Stimulated activated effector memory CD8-positive, alpha-beta T cell treated with anti-CD3 and anti-CD28 coated beads, Interleukin-12 subunit alpha, Interleukin-12 subunit beta, amount 100 ng/mL, for 72 hours (primary cell): ENCODE data around the gene LRRC27.

ENCODE experiments used
- ATAC-seq: fragments of 150-1000 bp; cut with Tn5 transposase; 2 replicates; pipeline ENCODE4 v1.10.0; 2021
- DNase-seq, 2 donors: peaks; one replicate each; pipeline ENCODE4 v3.0.0; 2021 to 2022; ENCODE audit warnings: low spot score in 2 of 2
- H3K27ac Mint-ChIP-seq: one replicate; pipeline ENCODE4 v1.8.0; 2022; ENCODE audit warnings: mild to moderate bottlenecking, mixed read lengths
- H3K36me3 Mint-ChIP-seq: one replicate; pipeline ENCODE4 v1.8.0; 2022; ENCODE audit warnings: mild to moderate bottlenecking, mixed read lengths
- H3K4me1 Mint-ChIP-seq: one replicate; pipeline ENCODE4 v1.8.0; 2022; ENCODE audit warnings: mixed read lengths
- H3K4me3 Mint-ChIP-seq: one replicate; pipeline ENCODE4 v1.8.0; 2022; ENCODE audit warnings: mild to moderate bottlenecking, mixed read lengths
- H3K9me3 Mint-ChIP-seq: one replicate; pipeline ENCODE4 v1.8.0; 2022; ENCODE audit warnings: mixed read lengths

The LRRC27 gene

DNA sequence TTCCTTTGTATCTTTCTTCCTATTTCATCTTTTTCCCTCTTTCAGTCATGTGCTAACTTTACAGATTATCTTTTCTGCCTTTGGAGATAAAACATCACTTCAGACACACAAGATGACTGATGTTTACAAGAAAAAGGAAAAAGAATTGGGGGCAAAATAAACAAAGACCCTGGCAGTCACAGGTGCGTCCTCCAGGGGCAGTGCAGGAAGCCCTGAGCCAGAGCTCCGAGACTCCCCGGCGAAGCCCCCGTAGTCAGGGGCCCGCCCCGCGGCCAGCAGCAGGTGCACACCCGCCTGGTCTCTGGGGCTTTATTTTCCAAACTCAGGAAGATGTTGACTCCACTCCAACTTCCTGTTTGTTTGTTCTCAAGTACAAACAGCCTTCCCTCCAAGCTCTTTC, 34.5 kb upstream of the LRRC27 start:
- H3K27ac Mint-ChIP-seq = no peak overlapping the region
- no peak overlapping the region for H3K4me3 Mint-ChIP-seq
- no peak for ATAC-seq
- peaks cover 5% of the 10 kb centered on the region for H3K4me1 Mint-ChIP-seq
- no peaks in the 10 kb centered on the region for H3K36me3 Mint-ChIP-seq
- H3K9me3 Mint-ChIP-seq = no peaks in the 10 kb centered on the region
- DNase-seq = no peak

DNA sequence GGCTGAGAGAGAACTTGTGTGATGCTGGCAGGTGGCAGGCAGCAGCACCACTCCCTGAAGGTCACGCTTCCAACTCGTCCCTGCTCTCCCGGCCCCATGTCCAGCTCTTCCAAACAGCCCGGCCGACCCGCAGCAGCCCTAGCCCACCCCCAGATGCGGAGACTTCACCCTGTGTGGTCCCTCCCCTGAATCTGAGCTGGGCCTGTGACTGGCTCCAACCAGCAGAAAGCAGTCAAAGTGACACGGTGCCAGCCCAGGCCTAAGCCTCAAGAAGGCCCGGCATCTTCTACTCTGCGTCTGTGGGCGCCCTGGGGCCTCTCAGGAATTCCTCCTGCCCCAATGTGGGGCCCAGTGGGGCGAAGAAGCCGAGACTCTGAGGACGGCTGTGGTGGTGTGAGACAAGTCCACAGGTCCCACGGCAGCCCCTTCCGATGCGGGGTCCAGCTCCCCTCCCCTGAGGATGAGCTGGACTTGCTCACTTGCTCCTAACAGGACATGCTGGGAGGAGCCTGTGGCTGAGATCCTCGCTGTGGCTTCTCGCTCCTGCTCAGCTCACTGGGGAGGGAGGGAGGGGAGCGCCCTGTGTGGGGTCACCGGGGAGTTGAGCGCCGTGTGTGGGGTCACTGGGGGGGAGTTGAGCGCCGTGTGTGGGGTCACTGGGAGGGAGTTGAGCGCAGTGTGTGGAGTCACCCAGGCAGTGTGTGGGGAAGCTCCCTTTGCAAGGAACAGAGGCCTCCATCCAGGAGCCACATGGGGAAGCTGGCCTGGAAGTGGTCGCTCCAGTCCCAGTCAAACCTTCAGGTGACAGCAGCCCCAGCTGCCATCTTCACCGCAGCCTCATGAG, 33.7 kb upstream of the LRRC27 start:
- DNase-seq = no peak
- peaks cover 5% of the 10 kb centered on the region for H3K4me1 Mint-ChIP-seq
- no peak overlapping the region for H3K27ac Mint-ChIP-seq
- H3K9me3 Mint-ChIP-seq = no peaks in the 10 kb centered on the region
- H3K36me3 Mint-ChIP-seq = no peaks in the 10 kb centered on the region
- H3K4me3 Mint-ChIP-seq = no peak overlapping the region
- no peak for ATAC-seq

DNA sequence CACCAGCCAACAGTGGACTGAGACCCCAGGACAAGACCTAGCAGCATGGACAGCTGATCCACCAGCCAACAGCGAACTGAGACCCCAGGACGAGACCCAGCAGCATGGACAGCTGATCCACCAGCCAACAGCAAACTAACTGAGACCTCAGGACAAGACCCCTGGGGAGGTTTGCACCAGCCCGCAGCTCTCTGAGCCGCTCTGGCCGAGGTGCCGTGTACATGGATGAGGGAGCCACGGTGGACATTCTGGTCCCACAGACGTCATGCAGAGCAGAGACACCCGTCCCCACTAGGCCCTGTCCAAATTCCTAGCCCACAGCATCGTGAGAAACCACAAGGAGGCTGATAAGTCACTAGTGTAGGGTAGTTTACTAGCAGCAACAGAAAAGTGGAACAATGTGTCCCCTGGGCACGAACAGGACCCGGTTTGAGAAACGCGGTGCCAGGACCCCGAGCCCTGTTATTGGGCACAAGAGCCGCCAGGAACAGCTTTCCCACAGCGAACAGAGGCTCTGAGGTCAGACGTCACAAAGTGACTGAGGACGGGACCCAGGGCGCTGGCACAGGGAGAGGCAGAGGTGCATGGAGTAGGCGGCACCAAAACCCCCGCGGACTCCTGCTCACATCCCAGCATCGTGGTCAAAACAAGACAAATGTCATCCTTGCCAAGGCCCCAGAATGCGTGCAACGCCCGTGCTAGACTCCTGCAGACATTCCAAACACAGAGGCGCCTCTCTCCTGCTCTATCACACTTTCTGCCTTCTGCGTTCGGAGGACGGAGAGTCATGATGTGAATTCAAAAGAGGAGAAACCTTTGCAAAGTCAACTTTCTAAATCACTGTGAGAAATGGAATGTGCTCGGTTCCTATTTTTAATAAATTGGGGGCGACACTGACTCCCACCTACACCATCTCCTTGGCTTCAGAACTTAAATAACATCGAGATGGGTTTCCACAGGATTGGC, 32.3 kb upstream of the LRRC27 start:
- no peaks in the 10 kb centered on the region for H3K36me3 Mint-ChIP-seq
- no peak overlapping the region for H3K4me3 Mint-ChIP-seq
- H3K27ac Mint-ChIP-seq = no peak overlapping the region
- DNase-seq (no peak), ATAC-seq (no peak)
- peaks cover 5% of the 10 kb centered on the region for H3K4me1 Mint-ChIP-seq
- H3K9me3 Mint-ChIP-seq = no peaks in the 10 kb centered on the region

DNA sequence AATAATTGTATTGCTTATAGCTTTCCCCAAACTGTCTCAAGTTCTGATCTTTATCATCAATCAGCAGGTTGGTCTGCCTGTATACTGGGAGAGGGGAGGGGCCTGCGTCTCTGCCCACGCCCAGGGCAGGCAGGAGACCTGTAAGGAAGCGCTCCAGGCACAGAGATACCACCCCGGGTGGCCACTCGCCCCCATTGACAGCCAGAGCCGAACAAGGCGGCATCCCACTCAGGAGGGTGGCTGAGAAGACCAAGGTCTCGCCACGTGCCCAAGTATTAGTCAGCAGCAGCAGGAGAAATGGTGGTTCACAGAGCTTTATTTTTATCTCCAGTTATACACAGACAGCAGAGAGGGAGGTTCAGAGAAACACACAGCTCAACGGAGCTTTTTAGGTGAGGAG, 31.4 kb upstream of the LRRC27 start:
- Mint-ChIP-seq H3K4me1 (peaks cover 6% of the 10 kb centered on the region), H3K36me3 (no peaks in the 10 kb centered on the region), H3K9me3 (no peaks in the 10 kb centered on the region), H3K27ac (no peak overlapping the region), H3K4me3 (no peak overlapping the region)
- no peak for DNase-seq
- ATAC-seq = no peak

DNA sequence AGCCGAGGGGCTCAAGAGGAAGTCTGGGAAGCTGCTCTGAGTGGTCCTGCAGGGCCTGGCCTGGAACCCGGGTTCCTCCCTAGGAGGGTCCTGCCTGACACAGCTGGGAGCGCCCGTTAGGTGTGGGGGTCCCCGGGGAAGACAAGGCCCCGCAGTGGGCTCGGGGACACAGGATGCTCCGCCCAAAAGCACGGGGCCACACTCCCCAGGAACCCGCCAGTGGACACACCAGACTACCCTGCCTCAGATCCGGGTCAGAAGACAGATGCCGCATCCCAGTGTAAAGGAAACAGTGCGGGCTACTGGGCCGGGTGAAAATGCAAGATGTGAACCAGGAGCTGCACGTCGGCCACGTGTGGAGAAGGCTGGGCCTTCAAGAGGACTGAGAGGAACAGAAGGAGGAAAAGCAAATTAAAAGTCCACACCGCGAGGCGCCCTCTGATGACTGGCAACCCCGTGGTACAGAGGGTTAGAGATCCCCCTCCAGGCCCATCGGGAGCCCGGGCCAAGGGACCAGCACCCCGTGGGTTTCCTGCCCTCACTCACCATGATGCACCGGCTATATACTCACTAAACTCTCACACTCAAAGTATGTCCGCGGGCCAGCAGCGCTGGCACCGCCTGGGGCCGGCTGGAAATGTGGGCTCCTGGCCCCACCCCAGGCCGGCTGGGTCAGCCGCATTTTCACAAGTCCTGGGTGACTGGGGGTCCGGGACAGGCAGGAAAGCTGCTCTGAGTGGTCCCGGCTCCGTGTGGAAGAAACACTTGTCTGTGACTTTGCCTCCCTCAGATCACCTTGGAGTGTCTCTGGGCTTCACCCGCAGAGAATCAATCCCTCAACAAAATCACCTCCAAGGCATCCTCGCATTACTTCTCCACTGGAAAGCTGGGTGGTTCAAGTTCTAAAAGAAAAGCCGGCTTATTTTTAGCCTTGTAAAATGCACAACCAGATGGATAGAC, 30.3 kb upstream of the LRRC27 start:
- no peak for ATAC-seq
- Mint-ChIP-seq H3K36me3 (no peaks in the 10 kb centered on the region), H3K27ac (no peak overlapping the region), H3K9me3 (no peaks in the 10 kb centered on the region), H3K4me3 (no peak overlapping the region), H3K4me1 (peaks cover 15% of the 10 kb centered on the region)
- DNase-seq = no peak

DNA sequence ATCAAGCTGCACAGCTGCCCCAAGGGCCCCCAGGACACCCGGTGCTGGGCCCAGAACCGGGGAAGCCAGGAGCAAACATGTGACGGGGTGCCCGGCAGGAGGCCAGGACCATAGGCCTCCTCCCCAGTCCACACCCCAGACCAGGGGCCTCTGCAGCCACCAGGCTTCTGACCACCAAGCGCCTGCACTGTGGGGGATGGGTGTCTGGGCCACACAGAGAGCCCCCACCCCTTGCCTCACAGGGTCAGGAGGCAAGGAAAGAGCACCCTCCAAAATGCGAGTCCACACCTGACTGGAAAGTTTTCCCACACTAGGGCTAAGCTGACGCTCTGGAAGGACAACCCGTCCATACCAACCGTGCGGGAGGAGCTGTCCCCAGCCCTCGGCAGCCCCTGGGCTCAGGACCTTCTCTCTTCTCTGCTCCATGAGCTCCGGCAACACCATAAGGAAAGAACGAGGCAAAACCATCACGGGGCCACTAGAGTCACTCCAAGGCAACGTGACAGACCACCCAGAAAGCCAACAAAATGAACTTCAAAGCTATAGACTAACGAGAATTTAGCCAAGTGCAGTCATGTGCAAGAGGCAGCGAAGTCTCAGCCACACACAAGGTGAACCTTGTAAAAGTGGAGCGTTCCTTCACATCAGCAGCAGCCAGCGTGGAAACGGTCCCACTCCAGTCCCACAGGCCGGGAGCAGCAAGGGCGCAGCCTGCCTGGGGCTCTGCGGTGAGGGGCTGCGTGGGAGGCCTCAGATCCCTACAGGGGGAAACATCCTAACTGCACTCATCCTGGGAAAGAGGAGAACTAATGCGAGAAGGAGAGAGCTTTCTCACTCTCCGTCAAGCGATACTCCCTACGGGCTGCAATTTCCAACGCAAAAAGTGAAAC, 29.3 kb upstream of the LRRC27 start:
- peaks cover 20% of the 10 kb centered on the region for H3K4me1 Mint-ChIP-seq
- H3K27ac Mint-ChIP-seq = no peak overlapping the region
- DNase-seq = no peak
- no peaks in the 10 kb centered on the region for H3K9me3 Mint-ChIP-seq
- ATAC-seq = no peak
- no peaks in the 10 kb centered on the region for H3K36me3 Mint-ChIP-seq
- no peak overlapping the region for H3K4me3 Mint-ChIP-seq

DNA sequence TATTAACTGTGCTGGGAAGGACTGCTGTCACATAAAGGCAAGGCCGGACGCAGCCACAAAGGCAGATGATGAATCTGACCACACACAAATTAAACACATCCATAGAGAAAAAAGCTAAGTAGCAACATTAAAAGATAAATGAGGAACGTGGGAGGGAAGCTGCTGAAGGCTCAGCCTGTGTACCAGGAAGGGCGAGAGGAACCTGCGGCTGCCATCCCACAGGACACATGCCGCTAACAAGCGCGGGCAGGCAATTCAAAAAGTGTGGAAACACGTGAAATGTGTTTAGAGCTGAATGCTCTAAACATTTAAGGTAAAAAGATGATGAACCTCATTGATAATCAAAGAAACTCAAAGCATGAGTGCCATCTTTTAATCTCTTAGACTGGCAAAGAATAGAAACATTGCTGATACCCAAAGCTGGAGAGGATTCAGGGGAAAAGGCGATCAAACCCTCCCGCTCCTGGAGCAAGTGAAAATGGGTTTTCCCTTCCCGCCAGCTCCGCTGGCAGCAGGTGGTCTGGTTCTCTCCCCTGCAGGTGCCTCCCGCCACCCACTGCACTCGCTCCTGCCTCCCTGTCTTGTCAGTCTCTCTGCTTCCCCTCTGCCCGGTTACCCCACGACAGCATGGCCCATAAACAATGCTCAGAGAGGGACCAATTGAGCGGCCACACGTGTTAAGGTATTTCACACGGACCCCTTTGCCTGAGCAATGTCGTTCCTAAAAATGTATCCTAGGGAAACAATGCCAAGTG, 28.5 kb upstream of the LRRC27 start:
- ATAC-seq = no peak
- Mint-ChIP-seq H3K4me1 (peaks cover 20% of the 10 kb centered on the region), H3K4me3 (no peak overlapping the region)

DNA sequence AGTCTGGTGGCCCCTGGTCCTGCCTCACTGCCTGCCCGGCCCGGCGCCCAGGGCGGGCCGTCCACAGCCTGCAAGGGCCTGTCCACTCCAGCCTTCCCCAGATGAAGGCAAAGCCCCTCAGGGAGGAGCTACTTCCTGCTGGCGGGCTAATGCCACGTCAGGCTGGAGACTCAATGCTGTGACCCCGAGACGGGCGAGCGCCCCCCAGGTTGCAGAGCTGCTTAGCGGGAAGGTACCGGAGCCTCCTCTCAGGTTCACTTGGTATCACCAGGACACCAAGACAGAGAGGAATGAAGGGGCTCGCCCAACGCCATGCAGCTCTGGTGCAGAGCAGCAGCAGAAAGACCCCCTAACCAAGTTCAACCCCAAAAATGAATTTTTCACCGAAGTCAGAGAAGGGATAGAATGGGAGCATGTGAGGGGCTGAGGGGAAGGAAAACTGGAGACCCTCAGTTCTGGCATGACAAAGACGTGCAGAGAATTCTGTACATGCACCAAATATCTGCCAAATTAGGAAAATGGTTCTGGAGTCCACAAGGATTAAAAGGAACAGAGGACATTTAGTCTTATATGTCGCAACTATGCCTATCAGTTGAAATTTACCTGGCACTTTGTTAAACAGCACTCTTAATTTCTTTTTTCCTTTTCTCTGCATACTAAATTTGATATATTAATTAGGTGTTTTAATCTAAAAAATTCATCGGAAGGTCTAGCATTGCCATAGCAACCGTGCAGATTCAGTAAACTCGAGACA, 27.1 kb upstream of the LRRC27 start:
- Mint-ChIP-seq H3K9me3 (no peaks in the 10 kb centered on the region), H3K27ac (no peak overlapping the region), H3K36me3 (no peaks in the 10 kb centered on the region), H3K4me1 (peaks cover 17% of the 10 kb centered on the region), H3K4me3 (no peak overlapping the region)
- ATAC-seq = no peak
- DNase-seq = no peak

More for the DNA sequence above, 28.5 kb upstream of the LRRC27 start:
- Mint-ChIP-seq H3K9me3 (no peaks in the 10 kb centered on the region), H3K27ac (no peak overlapping the region), H3K36me3 (no peaks in the 10 kb centered on the region)
- DNase-seq = no peak

DNA sequence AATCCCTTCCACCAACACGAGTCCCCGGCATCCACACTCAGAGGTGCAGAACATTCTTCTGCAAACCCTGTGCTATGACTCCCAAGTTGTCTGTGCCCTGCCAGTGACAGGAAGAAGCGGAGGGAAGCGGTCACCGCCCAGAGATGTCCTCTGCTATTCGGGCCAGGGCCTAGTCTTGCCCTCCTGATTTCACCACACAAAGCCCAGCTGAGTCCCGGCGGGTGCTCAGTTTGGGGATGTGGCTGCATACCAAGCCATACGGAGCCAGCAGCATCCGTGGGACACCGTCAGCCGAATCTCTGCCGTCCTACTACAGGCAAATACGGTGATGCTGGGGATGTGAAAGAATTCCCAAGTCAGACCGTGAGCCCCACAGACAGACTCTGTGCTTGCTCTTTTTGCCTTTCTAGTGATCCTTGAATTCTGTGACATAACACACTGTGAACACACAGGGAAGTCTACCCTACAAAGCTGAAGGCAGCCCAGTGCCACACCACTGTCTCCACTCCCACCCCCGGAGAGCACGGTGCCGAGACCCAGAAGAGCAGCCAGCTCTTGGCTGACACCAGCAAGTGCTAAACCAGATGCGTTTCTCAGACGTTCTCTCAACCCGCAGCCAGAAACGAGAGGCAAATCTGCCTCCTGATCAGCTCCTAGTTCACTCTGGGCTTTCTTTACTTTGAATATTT, 26.2 kb upstream of the LRRC27 start:
- ATAC-seq (no peak), DNase-seq (no peak)
- Mint-ChIP-seq H3K4me1 (peaks cover 22% of the 10 kb centered on the region), H3K36me3 (no peaks in the 10 kb centered on the region), H3K27ac (no peak overlapping the region), H3K4me3 (peak overlapping the region; percentile 81), H3K9me3 (no peaks in the 10 kb centered on the region)

DNA sequence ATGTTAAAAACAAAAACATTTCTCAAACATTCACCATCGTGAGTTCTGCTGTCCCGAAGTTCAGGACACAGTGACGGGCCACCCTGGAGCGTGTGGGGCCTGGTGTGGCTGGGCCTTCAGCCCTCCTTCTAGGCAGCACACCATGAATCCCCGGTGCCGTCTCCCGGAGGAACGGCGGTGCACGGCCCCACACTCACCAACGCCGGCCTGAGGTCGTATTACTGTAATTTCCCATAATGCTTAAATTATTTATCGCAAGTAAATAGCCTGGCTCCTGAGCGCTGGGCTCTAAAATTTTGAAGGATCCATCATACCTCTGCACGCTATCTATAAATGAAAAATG, 25.7 kb upstream of the LRRC27 start:
- no peak overlapping the region for H3K27ac Mint-ChIP-seq
- peak overlapping the region; percentile 81 for H3K4me3 Mint-ChIP-seq
- ATAC-seq (no peak), DNase-seq (no peak)
- H3K36me3 Mint-ChIP-seq = no peaks in the 10 kb centered on the region
- H3K9me3 Mint-ChIP-seq = no peaks in the 10 kb centered on the region
- peaks cover 28% of the 10 kb centered on the region for H3K4me1 Mint-ChIP-seq

DNA sequence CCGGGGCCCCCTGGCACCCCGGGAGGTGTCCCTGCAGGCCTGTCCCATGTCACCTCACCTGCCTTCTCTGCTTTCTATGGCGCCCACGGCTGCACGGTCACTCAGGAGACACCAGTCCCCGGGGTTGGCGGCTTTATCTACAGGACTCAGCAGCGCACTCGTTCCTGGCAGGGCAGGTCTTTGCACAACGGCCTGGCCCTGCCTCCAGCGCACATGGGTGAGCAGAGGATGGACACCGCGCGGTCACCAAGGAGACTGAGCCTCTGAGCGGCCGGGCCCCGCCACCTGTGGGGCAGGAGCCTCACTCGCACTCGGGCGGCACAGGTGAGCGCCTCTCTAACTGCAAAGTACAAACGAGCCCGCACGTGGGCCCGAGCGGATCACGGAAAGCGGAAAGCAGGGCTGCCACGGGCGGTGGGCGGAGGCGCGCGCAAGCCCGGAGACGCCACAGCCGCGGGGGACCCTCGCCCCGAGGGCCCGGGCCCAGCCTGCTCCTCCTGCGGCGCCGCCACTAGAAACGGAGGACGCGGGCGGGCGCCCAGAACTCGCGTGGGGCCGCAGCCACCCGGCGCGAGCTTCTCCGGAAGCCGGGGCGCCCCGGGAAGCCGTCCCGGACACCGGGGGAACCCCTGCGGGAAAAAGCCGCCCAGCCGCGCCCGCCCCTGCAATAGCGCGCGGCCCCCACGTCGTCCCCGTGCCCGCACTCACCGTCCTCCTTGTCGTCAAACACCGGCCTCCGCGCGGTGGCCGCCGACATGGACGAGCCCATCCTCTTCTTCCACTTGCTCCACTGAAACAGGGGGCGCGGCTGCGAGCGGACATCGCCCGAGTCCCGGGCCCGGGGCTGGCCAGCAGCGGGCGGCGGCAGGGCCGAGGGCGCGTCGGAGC, 24.9 kb upstream of the LRRC27 start:
- Mint-ChIP-seq H3K9me3 (no peaks in the 10 kb centered on the region), H3K36me3 (no peaks in the 10 kb centered on the region), H3K4me3 (peak overlapping the region; percentile 81), H3K4me1 (peaks cover 30% of the 10 kb centered on the region), H3K27ac (no peak overlapping the region)
- peak in 1 of 2 donors; percentile 61 for DNase-seq
- peak; percentile 17 for ATAC-seq
